ENCODE measurements around the gene RELL2.

GRCh38 chr5:141637123-141637766, 448 bp downstream of the RELL2 start:
- TF ChIP-seq, protein P1, sequence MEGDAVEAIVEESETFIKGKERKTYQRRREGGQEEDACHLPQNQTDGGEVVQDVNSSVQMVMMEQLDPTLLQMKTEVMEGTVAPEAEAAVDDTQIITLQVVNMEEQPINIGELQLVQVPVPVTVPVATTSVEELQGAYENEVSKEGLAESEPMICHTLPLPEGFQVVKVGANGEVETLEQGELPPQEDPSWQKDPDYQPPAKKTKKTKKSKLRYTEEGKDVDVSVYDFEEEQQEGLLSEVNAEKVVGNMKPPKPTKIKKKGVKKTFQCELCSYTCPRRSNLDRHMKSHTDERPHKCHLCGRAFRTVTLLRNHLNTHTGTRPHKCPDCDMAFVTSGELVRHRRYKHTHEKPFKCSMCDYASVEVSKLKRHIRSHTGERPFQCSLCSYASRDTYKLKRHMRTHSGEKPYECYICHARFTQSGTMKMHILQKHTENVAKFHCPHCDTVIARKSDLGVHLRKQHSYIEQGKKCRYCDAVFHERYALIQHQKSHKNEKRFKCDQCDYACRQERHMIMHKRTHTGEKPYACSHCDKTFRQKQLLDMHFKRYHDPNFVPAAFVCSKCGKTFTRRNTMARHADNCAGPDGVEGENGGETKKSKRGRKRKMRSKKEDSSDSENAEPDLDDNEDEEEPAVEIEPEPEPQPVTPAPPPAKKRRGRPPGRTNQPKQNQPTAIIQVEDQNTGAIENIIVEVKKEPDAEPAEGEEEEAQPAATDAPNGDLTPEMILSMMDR (IDR thresholded peaks at IDR 0.05) = no peak
- TF ChIP-seq POLR2AphosphoS5 (IDR thresholded peaks at IDR 0.05; ENCODE audit: insufficient read depth in 1 of 2, low read depth in 1 of 2) (peak in 1 of 2 donors; percentile 5), POLR2A (IDR thresholded peaks at IDR 0.05) (no peak)

All from vagina (tissue), 2 donors.